HFF-Myc (cell line): ENCODE data around the gene GLT8D1.
"Not testable (repeated sequence)": the region's sequence is repeated elsewhere in the genome, so short reads cannot be mapped to it uniquely, and the experiment has no call there.

Experiments
- DNase-seq: peaks from one replicate; pipeline ENCODE4 v3.0.0-alpha.2; 2011; ENCODE audit warnings: low read depth; ENCODE audit errors: extremely low read depth
- H3K4me3 ChIP-seq: replicated peaks from 2 replicates; pipeline ENCODE4 v1.5.1; 2011; ENCODE audit warnings: low read depth, mild to moderate bottlenecking, control low read depth, low read length
- CTCF ChIP-seq: IDR thresholded peaks from 2 replicates; pipeline ENCODE4 v1.5.1; 2012; ENCODE audit warnings: mild to moderate bottlenecking, low read depth, low read length, control low read depth; ENCODE audit errors: missing control alignments

GLT8D1 gene

GRCh38 chr3:52682016-52682415, 23.6 kb downstream of the GLT8D1 start:
- H3K4me3 ChIP-seq = no peak overlapping the region
- TF ChIP-seq CTCF = peak; percentile 15
- DNase-seq = peak; percentile 48

- no peak for DNase-seq
- no peak for TF ChIP-seq CTCF
- H3K4me3 ChIP-seq = no peak overlapping the region
Measured at GRCh38 chr3:52681596-52681995, 24.0 kb downstream of the GLT8D1 start.

- no peak for TF ChIP-seq CTCF
- no peak for DNase-seq
- no peak overlapping the region for H3K4me3 ChIP-seq
Measured at GRCh38 chr3:52679811-52680210, 25.8 kb downstream of the GLT8D1 start.

DNA sequence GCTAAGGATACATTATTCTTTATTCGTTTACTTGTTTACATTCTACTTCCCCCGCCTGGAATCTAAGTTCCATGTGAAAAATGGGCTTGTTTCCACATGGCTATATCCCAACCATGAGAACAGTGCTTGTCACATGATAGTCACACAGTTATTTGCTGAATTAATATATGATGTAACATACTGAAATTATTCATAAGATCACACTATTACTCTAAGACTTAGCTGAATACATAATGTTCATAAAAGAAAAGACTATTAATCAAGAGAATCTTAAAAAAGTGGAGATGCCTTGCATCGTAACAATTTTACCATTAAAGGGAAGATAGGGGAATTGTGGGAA, 26.4 kb downstream of the GLT8D1 start:
- no peak for TF ChIP-seq CTCF
- H3K4me3 ChIP-seq = no peak overlapping the region
- DNase-seq = no peak

GRCh38 chr3:52678265-52679198, 27.1 kb downstream of the GLT8D1 start:
- TF ChIP-seq CTCF = no peak
- no peak for DNase-seq
- H3K4me3 ChIP-seq = no peak overlapping the region

DNA sequence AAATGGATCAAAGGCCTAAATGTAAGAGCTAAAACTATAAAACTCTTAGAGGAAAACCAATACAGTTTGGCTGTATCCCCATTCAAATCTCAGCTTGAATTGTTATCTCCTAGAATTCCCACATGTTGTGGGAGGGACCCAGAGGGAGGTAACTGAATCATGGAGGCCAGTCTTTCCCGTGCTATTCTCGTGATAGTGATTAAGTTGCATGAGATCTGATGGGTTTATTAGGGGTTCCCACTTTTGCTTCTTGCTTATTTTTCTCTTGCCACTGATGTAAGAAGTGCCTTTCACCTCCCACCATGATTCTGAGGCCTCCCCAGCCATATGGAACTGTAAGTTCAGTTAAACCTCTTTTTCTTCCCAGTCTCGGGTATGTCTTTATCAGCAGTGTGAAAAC, 29.4 kb downstream of the GLT8D1 start:
- not testable (repeated sequence) for DNase-seq, H3K4me3 ChIP-seq

DNA sequence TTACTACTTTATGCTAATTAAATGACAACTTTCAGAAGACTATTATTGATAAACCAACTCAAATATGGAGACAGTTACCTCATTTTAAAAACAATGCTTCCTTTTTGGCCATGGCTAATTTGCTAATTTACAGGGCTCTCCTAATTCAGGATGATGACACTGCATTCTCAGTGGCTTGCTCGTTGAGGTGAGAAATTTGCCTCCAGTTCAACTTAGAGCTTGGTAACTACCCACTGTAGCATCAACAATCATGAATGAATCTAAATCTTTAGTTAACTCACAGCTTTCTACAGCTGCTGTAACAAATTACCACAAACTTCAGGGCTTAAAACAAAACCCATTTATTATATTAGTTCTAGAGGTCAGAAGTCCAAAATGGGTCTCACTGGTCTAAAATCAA, 33.9 kb downstream of the GLT8D1 start:
- TF ChIP-seq CTCF = no peak
- no peak for DNase-seq
- H3K4me3 ChIP-seq = no peak overlapping the region
